H1 (cell line): ENCODE data around the gene RGS6. TPM values are rescaled to one million over a fixed set of nuclear protein-coding genes. Genes with fewer than 3 reads are reported as not detected.

Source experiments
- CTCF ChIA-PET: fragments of 300-600 bp; sonication (Branson Sonifier 250); formaldehyde crosslinking; loops from one replicate; lab custom pipeline; 2021; ENCODE audit not compliant: partially characterized antibody; lab: Charles Lee
- POLR2A ChIA-PET: fragments of 300-600 bp; sonication (Branson Sonifier 250); formaldehyde crosslinking; loops from one replicate; lab custom pipeline; 2021; ENCODE audit warnings: inconsistent platforms; ENCODE audit not compliant: partially characterized antibody; lab: Charles Lee
- DNase-seq, 2 experiments: peaks; one replicate each; pipeline versions ENCODE4 v3.0.0 to v3.0.0-alpha.2; 2010 to 2022; ENCODE audit warnings: low spot score in 2 of 2, low read depth in 1 of 2, mixed read lengths in 1 of 2
- FAIRE-seq: peaks from 2 replicates; lab custom pipeline; 2011; peaks lifted over from hg19 to GRCh38; lab: Jason Lieb, UNC
- H2AFZ ChIP-seq: 2 replicates; pipeline ENCODE4 v1.8.1; 2012; ENCODE audit warnings: low read length, inconsistent platforms
- H2AK5ac ChIP-seq: 2 replicates; pipeline ENCODE4 v1.6.1; 2013; ENCODE audit warnings: low read depth, low read length
- H2BK120ac ChIP-seq: replicated peaks from 2 replicates; pipeline ENCODE3; 2013; ENCODE audit warnings: low read depth, low read length, inconsistent platforms
- H2BK12ac ChIP-seq: 2 replicates; pipeline ENCODE4 v1.6.1; 2013; ENCODE audit warnings: low read depth, low read length
- H2BK15ac ChIP-seq: 2 replicates; pipeline ENCODE4 v1.6.1; 2013; ENCODE audit warnings: low read length
- H2BK20ac ChIP-seq: 2 replicates; pipeline ENCODE4 v1.6.1; 2013; ENCODE audit warnings: low read length
- H2BK5ac ChIP-seq: 2 replicates; pipeline ENCODE4 v1.6.1; 2013; ENCODE audit warnings: low read depth, low read length
- H3K14ac ChIP-seq: 2 replicates; pipeline ENCODE4 v1.6.1; 2013; ENCODE audit warnings: inconsistent platforms; ENCODE audit not compliant: insufficient read length
- H3K18ac ChIP-seq: 2 replicates; pipeline ENCODE4 v1.6.1; 2013; ENCODE audit warnings: low read length; ENCODE audit errors: extremely low read depth
- H3K23ac ChIP-seq: 2 replicates; pipeline ENCODE4 v1.6.1; 2013; ENCODE audit warnings: inconsistent platforms; ENCODE audit not compliant: insufficient read length
- H3K23me2 ChIP-seq: 2 replicates; pipeline ENCODE4 v1.6.1; 2013; ENCODE audit warnings: low read depth, low read length
- H3K27ac ChIP-seq: 2 replicates; pipeline ENCODE4 v1.6.1; 2011; ENCODE audit warnings: low read depth, low read length, inconsistent platforms
- H3K27me3 ChIP-seq, 4 experiments: replicated peaks in 1 of 4; 1 replicate in 1 of 4; 2 replicates in 3 of 4; pipeline versions ENCODE4 v1.6.1 to v1.8.1; 2011 to 2013; ENCODE audit warnings: low read length in 3 of 4, mild to moderate bottlenecking in 3 of 4, inconsistent platforms in 2 of 4, mixed read lengths in 2 of 4, moderate library complexity in 1 of 4; ENCODE audit not compliant: control insufficient read depth in 3 of 4, insufficient read depth in 3 of 4; ENCODE audit errors: extremely low read depth in 1 of 4
- H3K36me3 ChIP-seq, 4 experiments: 2 replicates each; pipeline versions ENCODE4 v1.6.1 to v1.8.1; 2011 to 2013; ENCODE audit warnings: mild to moderate bottlenecking in 4 of 4, low read length in 3 of 4, moderate library complexity in 2 of 4, control low read depth in 1 of 4, inconsistent platforms in 1 of 4; ENCODE audit not compliant: insufficient read depth in 4 of 4, control insufficient read depth in 2 of 4
- H3K4ac ChIP-seq: replicated peaks from 2 replicates; pipeline ENCODE3; 2013; ENCODE audit warnings: low read length, low read depth, mixed read lengths, inconsistent platforms; ENCODE audit not compliant: insufficient read length
- H3K4me1 ChIP-seq, 4 experiments: replicated peaks in 1 of 4; 1 replicate in 1 of 4; 2 replicates in 3 of 4; pipeline versions ENCODE4 v1.6.1 to v1.8.1; 2011 to 2013; ENCODE audit warnings: low read length in 3 of 4, inconsistent platforms in 2 of 4, mixed read lengths in 1 of 4; ENCODE audit not compliant: insufficient read depth in 4 of 4, control insufficient read depth in 3 of 4
- H3K4me2 ChIP-seq, 2 experiments: 2 replicates each; pipeline versions ENCODE4 v1.6.1 to v1.8.1; 2011 to 2013; ENCODE audit warnings: low read depth in 2 of 2, low read length in 2 of 2, control low read depth in 1 of 2, inconsistent platforms in 1 of 2, mild to moderate bottlenecking in 1 of 2; ENCODE audit not compliant: insufficient read depth in 1 of 2
- H3K4me3 ChIP-seq, 4 experiments: fragments of 200-600, 300-600 bp in 1 of 4; sonication (generic), shearing (Covaris generic), sonication (Bioruptor Twin) in 1 of 4; 2 replicates each; pipeline versions ENCODE4 v1.5.1 to v1.8.1; 2011 to 2016; ENCODE audit warnings: low read length in 4 of 4, low read depth in 3 of 4, control low read depth in 2 of 4, inconsistent platforms in 2 of 4, mild to moderate bottlenecking in 2 of 4, mixed read lengths in 1 of 4, moderate library complexity in 1 of 4; ENCODE audit not compliant: insufficient read depth in 2 of 4; ENCODE audit errors: extremely low read depth in 1 of 4
- H3K56ac ChIP-seq: replicated peaks from 2 replicates; pipeline ENCODE3; 2013; ENCODE audit warnings: low read depth, mild to moderate bottlenecking, mixed read lengths, low read length, inconsistent platforms; ENCODE audit not compliant: insufficient read length
- H3K79me1 ChIP-seq: 2 replicates; pipeline ENCODE4 v1.6.1; 2013; ENCODE audit warnings: low read depth, low read length, control low read depth
- H3K79me2 ChIP-seq, 2 experiments: 2 replicates each; pipeline versions ENCODE4 v1.6.1 to v1.8.1; 2012 to 2013; ENCODE audit warnings: low read length in 2 of 2, mild to moderate bottlenecking in 2 of 2, inconsistent platforms in 1 of 2; ENCODE audit not compliant: insufficient read depth in 2 of 2, control insufficient read depth in 1 of 2
- H3K9ac ChIP-seq, 4 experiments: replicated peaks in 1 of 4; 1 replicate in 1 of 4; 2 replicates in 3 of 4; pipeline versions ENCODE4 v1.6.1 to v1.8.1; 2011 to 2013; ENCODE audit warnings: low read depth in 3 of 4, low read length in 3 of 4, control low read depth in 2 of 4, mild to moderate bottlenecking in 2 of 4, moderate library complexity in 2 of 4, inconsistent platforms in 1 of 4; ENCODE audit errors: extremely low read depth in 1 of 4
- H3K9me3 ChIP-seq, 2 experiments: 2 replicates each; pipeline versions ENCODE4 v1.6.1 to v1.8.1; 2012 to 2013; ENCODE audit warnings: mild to moderate bottlenecking in 2 of 2, moderate library complexity in 2 of 2, control low read depth in 1 of 2, inconsistent platforms in 1 of 2, low read depth in 1 of 2, low read length in 1 of 2, mixed read lengths in 1 of 2; ENCODE audit not compliant: insufficient read depth in 2 of 2
- H4K20me1 ChIP-seq, 2 experiments: replicated peaks in 1 of 2; 2 replicates each; pipeline versions ENCODE3 to v1.8.1; 2011 to 2013; ENCODE audit warnings: inconsistent platforms in 2 of 2, low read length in 2 of 2, mild to moderate bottlenecking in 1 of 2; ENCODE audit not compliant: insufficient read depth in 2 of 2, control insufficient read depth in 1 of 2
- H4K5ac ChIP-seq: 2 replicates; pipeline ENCODE4 v1.6.1; 2013; ENCODE audit warnings: low read length, low read depth, mixed read lengths, inconsistent platforms; ENCODE audit not compliant: insufficient read length
- H4K8ac ChIP-seq: 2 replicates; pipeline ENCODE4 v1.8.0; 2013; ENCODE audit warnings: mild to moderate bottlenecking, moderate library complexity, low read length, inconsistent platforms; ENCODE audit not compliant: insufficient read depth; ENCODE audit errors: extremely low read depth
- H4K91ac ChIP-seq: replicated peaks from 2 replicates; pipeline ENCODE3; 2013; ENCODE audit warnings: low read length, mixed read lengths, inconsistent platforms; ENCODE audit not compliant: insufficient read length
- E2F6 ChIP-seq: IDR thresholded peaks from 2 replicates; pipeline ENCODE4 v1.6.1; 2012; ENCODE audit warnings: inconsistent platforms
- EP300 ChIP-seq, 2 experiments: IDR thresholded peaks; 1 replicate in 1 of 2; 2 replicates in 1 of 2; pipeline ENCODE4 v1.6.1; 2011 to 2012; ENCODE audit warnings: low read depth in 2 of 2, low read length in 2 of 2, mild to moderate bottlenecking in 2 of 2, borderline replicate concordance in 1 of 2, inconsistent platforms in 1 of 2, moderate library complexity in 1 of 2
- NANOG ChIP-seq: IDR thresholded peaks from 2 replicates; pipeline ENCODE4 v1.6.1; 2011; ENCODE audit warnings: low read length, low read depth, mild to moderate bottlenecking, inconsistent platforms; ENCODE audit not compliant: insufficient read depth, poor library complexity, severe bottlenecking
- SIN3A ChIP-seq, 2 experiments: IDR thresholded peaks in 1 of 2; conservative IDR thresholded peaks in 1 of 2; 2 replicates each; pipeline ENCODE4 v1.6.1; 2011 to 2012; ENCODE audit warnings: low read length in 2 of 2, improper control_type of control experiment in 1 of 2, low read depth in 1 of 2, mild to moderate bottlenecking in 1 of 2
- TAF1 ChIP-seq: IDR thresholded peaks from 2 replicates; pipeline ENCODE4 v1.6.1; 2011; ENCODE audit warnings: mild to moderate bottlenecking, low read depth, low read length
- WGBS, 2 experiments: shearing (Covaris generic) in 1 of 2; methylation state at CpG; one replicate each; pipeline versions ENCODE4 v1.1.6 to v1.1.7; 2013 to 2015; ENCODE audit warnings: low lambda C conversion rate in 2 of 2, mixed read lengths in 2 of 2, inconsistent platforms in 1 of 2, low coverage in 1 of 2, missing lambda C conversion rate in 1 of 2; ENCODE audit not compliant: insufficient replicate concordance in 2 of 2, insufficient coverage in 1 of 2, insufficient read length in 1 of 2; ENCODE audit errors: extremely low coverage in 1 of 2, missing lambda C conversion rate in 1 of 2; 5-methylcytosine and 5-hydroxymethylcytosine counted together
- polyA plus RNA-seq, 7 experiments: library from polyadenylated mRNA; depleted of rRNA in 3 of 7; stranded (reverse) in 5 of 7; unstranded in 2 of 7; fragments of >200 nt in 5 of 7; fragments of 200-250 nt in 2 of 7; gene quantifications; 1 replicate in 5 of 7; 2 replicates in 1 of 7; 4 replicates in 1 of 7; pipeline versions ENCODE4 v1.2.1 to v1.2.3, GENCODE V29; 2011 to 2013; ENCODE audit warnings: missing spikeins in 2 of 7, mixed read lengths in 2 of 7
- total RNA-seq: library from RNA; stranded (reverse); fragmentation: NEBNext Ultra II Directional; extraction: Animal tissue kit (Norgen Biotek cat#: 25700); gene quantifications from 2 replicates; pipeline ENCODE4 v1.2.1, GENCODE V29; 2021
- TF ChIP-seq, protein P1 (sequence below), 3 experiments: IDR thresholded peaks; 1 replicate in 2 of 3; 2 replicates in 1 of 3; pipeline versions ENCODE4 v1.5.1 to v1.6.1; 2011; ENCODE audit warnings: low read length in 3 of 3, mild to moderate bottlenecking in 3 of 3, inconsistent platforms in 2 of 3, low read depth in 1 of 3, moderate library complexity in 1 of 3; ENCODE audit not compliant: insufficient read depth in 1 of 3; ENCODE audit errors: control extremely low read depth in 1 of 3

Gene RGS6
- total and polyA plus RNA-seq, 2 of the 8 experiments (the other 6 are each of a cell fraction or from before 2014, with no cell fraction given), result 0.26 to 1.1 TPM

- H4K5ac ChIP-seq, result no peak overlapping the region
- no peak overlapping the region for H3K4ac ChIP-seq
- no peak overlapping the region for H2BK120ac ChIP-seq
- no peaks in the 10 kb centered on the region for H4K20me1 ChIP-seq
- H3K36me3 ChIP-seq, result no peaks in the 10 kb centered on the region
- POLR2A ChIA-PET, result interaction anchor here (0.6 kb wide), 1 partner anchor 898 kb away, joined by 3 read pairs; no protein-coding TSS in a partner anchor
- CTCF ChIA-PET, result interaction anchor here (0.6 to 1.6 kb wide), 2 partner anchors 22 to 29 kb away, joined by 3 to 5 read pairs; no protein-coding TSS in a partner anchor
- peak overlapping the region in 1 of 4 experiments; percentile 20; a peak in 1 of 8 replicates for H3K4me3 ChIP-seq
- no peaks in the 10 kb centered on the region for H3K79me2 ChIP-seq
- H3K18ac ChIP-seq, result no peak overlapping the region
- 0 out of 2 replicates have a peak overlapping the region, but pooled peaks have one; percentile 56 for H2AK5ac ChIP-seq
- peak in 1 of 2 experiments; percentile 23 for DNase-seq
- peak; percentile 99 for FAIRE-seq
- H3K14ac ChIP-seq, result no peak overlapping the region
- no peak overlapping the region for H3K56ac ChIP-seq
- no peaks in the 10 kb centered on the region for H3K27me3 ChIP-seq
- H4K8ac ChIP-seq, result no peak overlapping the region
- no peak overlapping the region for H4K91ac ChIP-seq
- H3K23ac ChIP-seq, result no peak overlapping the region
- H3K27ac ChIP-seq, result no peak overlapping the region
- no peaks in the 10 kb centered on the region; a peak in 1 of 7 replicates for H3K4me1 ChIP-seq
- H2BK20ac ChIP-seq, result no peak overlapping the region
- no peak overlapping the region for H2AFZ ChIP-seq
- H3K4me2 ChIP-seq, result no peak overlapping the region; a peak in 1 of 4 replicates
- 58% methylated on average over 9 of the region's 9 CpGs; no CpG with 5 or more reads in 1 of the 2 experiments for WGBS, 2 experiments
- H2BK5ac ChIP-seq, result no peak overlapping the region
- no peaks in the 10 kb centered on the region for H3K23me2 ChIP-seq
- H3K79me1 ChIP-seq, result no peaks in the 10 kb centered on the region
- no peaks in the 10 kb centered on the region; a peak in 4 of 4 replicates for H3K9me3 ChIP-seq
- H2BK15ac ChIP-seq, result no peak overlapping the region
- no peak overlapping the region for H3K9ac ChIP-seq
- peak overlapping the region; percentile 77 for H2BK12ac ChIP-seq
- TF ChIP-seq E2F6, result no peak
- 0 out of 2 replicates have a peak, but pooled peaks have one; percentile 16 for TF ChIP-seq TAF1
- TF ChIP-seq, protein P1, sequence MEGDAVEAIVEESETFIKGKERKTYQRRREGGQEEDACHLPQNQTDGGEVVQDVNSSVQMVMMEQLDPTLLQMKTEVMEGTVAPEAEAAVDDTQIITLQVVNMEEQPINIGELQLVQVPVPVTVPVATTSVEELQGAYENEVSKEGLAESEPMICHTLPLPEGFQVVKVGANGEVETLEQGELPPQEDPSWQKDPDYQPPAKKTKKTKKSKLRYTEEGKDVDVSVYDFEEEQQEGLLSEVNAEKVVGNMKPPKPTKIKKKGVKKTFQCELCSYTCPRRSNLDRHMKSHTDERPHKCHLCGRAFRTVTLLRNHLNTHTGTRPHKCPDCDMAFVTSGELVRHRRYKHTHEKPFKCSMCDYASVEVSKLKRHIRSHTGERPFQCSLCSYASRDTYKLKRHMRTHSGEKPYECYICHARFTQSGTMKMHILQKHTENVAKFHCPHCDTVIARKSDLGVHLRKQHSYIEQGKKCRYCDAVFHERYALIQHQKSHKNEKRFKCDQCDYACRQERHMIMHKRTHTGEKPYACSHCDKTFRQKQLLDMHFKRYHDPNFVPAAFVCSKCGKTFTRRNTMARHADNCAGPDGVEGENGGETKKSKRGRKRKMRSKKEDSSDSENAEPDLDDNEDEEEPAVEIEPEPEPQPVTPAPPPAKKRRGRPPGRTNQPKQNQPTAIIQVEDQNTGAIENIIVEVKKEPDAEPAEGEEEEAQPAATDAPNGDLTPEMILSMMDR (IDR thresholded peaks at IDR 0.05; ENCODE audit: control extremely low read depth in 1 of 3, insufficient read depth in 1 of 3, low read depth in 1 of 3, low read length in 3 of 3), result peak in 2 of 3 experiments; percentile 1 to 14; a peak in 2 of 4 replicates
- 0 out of 3 replicates have a peak, but pooled peaks of 1 of the 2 experiments have one; percentile 34 for TF ChIP-seq EP300 (IDR thresholded peaks at IDR 0.05; ENCODE audit: borderline replicate concordance in 1 of 2, low read depth in 2 of 2, low read length in 2 of 2)
- 0 out of 4 replicates have a peak, but pooled peaks of 1 of the 2 experiments have one; percentile 20 for TF ChIP-seq SIN3A (conservative IDR thresholded peaks at IDR 0.05 in 1 of 2, IDR thresholded peaks at IDR 0.05 in 1 of 2; ENCODE audit: low read depth in 1 of 2, low read length in 2 of 2)
- no peak for TF ChIP-seq NANOG
Observed at GRCh38 chr14:72075649-72076334, 143.6 kb downstream of the RGS6 start.
